SK-N-SH (cell line): ENCODE results near the gene INSYN1. TPM values are rescaled to one million over a fixed set of nuclear protein-coding genes. Genes with fewer than 3 reads are reported as not detected.

Source experiments
- CTCF ChIA-PET: fragments of 300-600, 350-600 bp; formaldehyde crosslinking; extraction: SDS; loops from one replicate; lab custom pipeline; 2021; lab: Yijun Ruan, JAX
- POLR2A ChIA-PET: fragments of 350-600 bp; sonication (Branson Sonifier 250); formaldehyde crosslinking; extraction: SDS; loops from one replicate; lab custom pipeline; 2020; ENCODE audit warnings: antibody characterized with exemption, inconsistent platforms; lab: Yijun Ruan, JAX
- DNase-seq: peaks from one replicate; pipeline ENCODE4 v3.0.0; 2012
- H2AFZ ChIP-seq: fragments of 200-600 bp; sonication (generic); 2 replicates; pipeline ENCODE4 v1.8.1; 2016; ENCODE audit warnings: antibody characterized with exemption, mild to moderate bottlenecking, low read depth
- H3F3A ChIP-seq: fragments of 200-600 bp; sonication (generic); replicated peaks from 2 replicates; pipeline ENCODE3; 2016; ENCODE audit warnings: antibody characterized with exemption, mild to moderate bottlenecking; ENCODE audit not compliant: insufficient read depth
- H3K27ac ChIP-seq, 2 experiments: fragments of 200-500 bp in 1 of 2; fragments of 200-600 bp in 1 of 2; sonication (Bioruptor generic) in 1 of 2; sonication (generic), shearing (Covaris generic) in 1 of 2; 2 replicates each; pipeline versions ENCODE4 v1.5.1 to v1.6.1; 2014 to 2016; ENCODE audit warnings: low read depth in 2 of 2, inconsistent platforms in 1 of 2, low read length in 1 of 2, mild to moderate bottlenecking in 1 of 2, mixed read lengths in 1 of 2
- H3K27me3 ChIP-seq: fragments of 200-600 bp; sonication (generic), shearing (Covaris generic); 2 replicates; pipeline ENCODE4 v1.6.1; 2016; ENCODE audit warnings: mixed run types; ENCODE audit not compliant: insufficient read depth
- H3K36me3 ChIP-seq, 2 experiments: fragments of 200-500 bp in 1 of 2; fragments of 200-600 bp in 1 of 2; sonication (Bioruptor generic) in 1 of 2; sonication (generic) in 1 of 2; replicated peaks in 1 of 2; 2 replicates each; pipeline versions ENCODE3 to v1.5.1; 2014 to 2016; ENCODE audit warnings: low read length in 1 of 2, mild to moderate bottlenecking in 1 of 2; ENCODE audit not compliant: insufficient read depth in 2 of 2, control insufficient read depth in 1 of 2
- H3K4me1 ChIP-seq, 2 experiments: fragments of 200-500 bp in 1 of 2; fragments of 200-600 bp in 1 of 2; sonication (Bioruptor generic) in 1 of 2; sonication (generic), shearing (Covaris generic) in 1 of 2; 2 replicates each; pipeline versions ENCODE4 v1.5.1 to v1.6.1; 2014 to 2016; ENCODE audit warnings: low read depth in 1 of 2, low read length in 1 of 2, mixed run types in 1 of 2; ENCODE audit not compliant: insufficient read depth in 2 of 2, control insufficient read depth in 1 of 2
- H3K4me2 ChIP-seq: fragments of 200-600 bp; sonication (generic), shearing (Covaris generic); 2 replicates; pipeline ENCODE4 v1.6.1; 2017; ENCODE audit warnings: mixed run types
- H3K4me3 ChIP-seq, 2 experiments: fragments of 200-500 bp in 1 of 2; fragments of 200-600 bp in 1 of 2; sonication (Bioruptor generic) in 1 of 2; sonication (generic), shearing (Covaris generic) in 1 of 2; 2 replicates each; pipeline versions ENCODE4 v1.5.1 to v1.8.1; 2014 to 2016; ENCODE audit warnings: low read depth in 2 of 2, inconsistent platforms in 1 of 2, low read length in 1 of 2, mild to moderate bottlenecking in 1 of 2, mixed read lengths in 1 of 2, moderate library complexity in 1 of 2
- H3K79me2 ChIP-seq: fragments of 200-600 bp; sonication (generic); 2 replicates; pipeline ENCODE4 v1.8.1; 2017; ENCODE audit warnings: mild to moderate bottlenecking; ENCODE audit not compliant: insufficient read depth
- H3K9ac ChIP-seq: fragments of 200-600 bp; sonication (generic); 2 replicates; pipeline ENCODE4 v1.6.1; 2017; ENCODE audit warnings: mixed run types
- H3K9me2 ChIP-seq: fragments of 200-600 bp; sonication (generic); 2 replicates; pipeline ENCODE4 v1.6.1; 2017; ENCODE audit warnings: mixed run types
- H3K9me3 ChIP-seq: fragments of 200-600 bp; sonication (generic); 2 replicates; pipeline ENCODE4 v1.6.1; 2017; ENCODE audit warnings: mixed run types, mild to moderate bottlenecking, moderate library complexity
- H4K20me1 ChIP-seq: fragments of 200-600 bp; sonication (generic); 2 replicates; pipeline ENCODE4 v1.6.1; 2017; ENCODE audit warnings: mild to moderate bottlenecking, mixed run types; ENCODE audit not compliant: insufficient read depth
- ELF1 ChIP-seq: IDR thresholded peaks from 2 replicates; pipeline ENCODE4 v1.4.0; 2012
- EZH2phosphoT487 ChIP-seq: fragments of 200-600 bp; sonication (generic); IDR thresholded peaks from 2 replicates; pipeline ENCODE4 v1.6.1; 2017; ENCODE audit warnings: low read depth, mixed run types, mild to moderate bottlenecking, antibody characterized with exemption, moderate library complexity, borderline replicate concordance
- FOSL2 ChIP-seq: IDR thresholded peaks from 2 replicates; pipeline ENCODE4 v1.4.0; 2012; ENCODE audit warnings: low read depth, mild to moderate bottlenecking, moderate library complexity, borderline replicate concordance
- FOXJ3 ChIP-seq: sonication (generic); formaldehyde crosslinking; IDR thresholded peaks from 2 replicates; pipeline ENCODE4 v1.5.1; 2020; ENCODE audit warnings: mild to moderate bottlenecking, missing genetic modification reagents
- GATA2 ChIP-seq: sonication (generic); formaldehyde crosslinking; IDR thresholded peaks from 2 replicates; pipeline ENCODE4 v1.5.0; 2020; ENCODE audit warnings: mild to moderate bottlenecking, missing genetic modification reagents
- IRF3 ChIP-seq: fragments of 150-350 bp; IDR thresholded peaks from 2 replicates; pipeline ENCODE4 v1.6.1; 2016; ENCODE audit warnings: mild to moderate bottlenecking, low read depth, low read length
- JUND ChIP-seq: IDR thresholded peaks from 2 replicates; pipeline ENCODE4 v1.4.0; 2012
- MAX ChIP-seq: IDR thresholded peaks from 2 replicates; pipeline ENCODE4 v1.4.0; 2012; ENCODE audit warnings: low read depth
- MEF2A ChIP-seq: IDR thresholded peaks from 2 replicates; pipeline ENCODE4 v1.4.0; 2012; ENCODE audit warnings: low read depth, borderline replicate concordance
- MXI1 ChIP-seq: IDR thresholded peaks from 2 replicates; pipeline ENCODE4 v1.6.1; 2012; ENCODE audit warnings: mild to moderate bottlenecking, low read depth, low read length, improper control_type of control experiment
- NFIC ChIP-seq: IDR thresholded peaks from 2 replicates; pipeline ENCODE4 v1.4.0; 2012; ENCODE audit warnings: borderline replicate concordance
- NRF1 ChIP-seq: IDR thresholded peaks from 2 replicates; pipeline ENCODE4 v1.6.1; 2012; ENCODE audit warnings: low read depth, mild to moderate bottlenecking, low read length
- PBX3 ChIP-seq: IDR thresholded peaks from 2 replicates; pipeline ENCODE4; 2012
- POLR2AphosphoS5 ChIP-seq: IDR thresholded peaks from 2 replicates; pipeline ENCODE4 v1.6.1; 2012; ENCODE audit warnings: low read depth, low read length
- RAD21 ChIP-seq: IDR thresholded peaks from 2 replicates; pipeline ENCODE4 v1.6.1; 2012; ENCODE audit warnings: mild to moderate bottlenecking, low read length
- RCOR1 ChIP-seq: fragments of 150-350 bp; IDR thresholded peaks from 2 replicates; pipeline ENCODE4 v1.6.1; 2017; ENCODE audit warnings: antibody characterized with exemption, low read length
- SIN3A ChIP-seq: IDR thresholded peaks from 2 replicates; pipeline ENCODE4 v1.6.1; 2012; ENCODE audit warnings: low read depth, mild to moderate bottlenecking, low read length, moderate library complexity, borderline replicate concordance
- TCF12 ChIP-seq: IDR thresholded peaks from 2 replicates; pipeline ENCODE4 v1.4.0; 2012
- TEAD4 ChIP-seq: IDR thresholded peaks from 2 replicates; pipeline ENCODE4 v1.4.0; 2012; ENCODE audit warnings: mild to moderate bottlenecking, borderline replicate concordance; ENCODE audit not compliant: insufficient read depth
- USF1 ChIP-seq: IDR thresholded peaks from 2 replicates; pipeline ENCODE4 v1.4.0; 2012; ENCODE audit warnings: low read depth, borderline replicate concordance
- USF2 ChIP-seq: fragments of 150-350 bp; IDR thresholded peaks from 2 replicates; pipeline ENCODE4 v1.6.1; 2017; ENCODE audit warnings: antibody characterized with exemption, low read length, low read depth, borderline replicate concordance
- YY1 ChIP-seq: IDR thresholded peaks from 2 replicates; pipeline ENCODE4 v1.4.0; 2012; ENCODE audit warnings: low read depth, mild to moderate bottlenecking
- ZBTB33 ChIP-seq: IDR thresholded peaks from 2 replicates; pipeline ENCODE4 v1.4.0; 2012; ENCODE audit warnings: low read depth, borderline replicate concordance
- WGBS: methylation state at CpG from one replicate; pipeline ENCODE4 v1.1.6; 2017; ENCODE audit warnings: low lambda C conversion rate; 5-methylcytosine and 5-hydroxymethylcytosine counted together
- polyA plus RNA-seq, 3 experiments: library from polyadenylated mRNA; depleted of rRNA; stranded (reverse); fragments of >200 nt; gene quantifications; 2 replicates each; pipeline ENCODE4 v1.2.3, GENCODE V29; 2012

INSYN1 gene
- polyA plus RNA-seq, 1 of the 3 experiments (the other 2 are of a cell fraction): 3.7 TPM

GRCh38 chr15:73755481-73755880, 2.3 kb upstream of the INSYN1 start (continued):
- TF ChIP-seq USF2: no peak
- TF ChIP-seq FOXJ3 (CRISPR knock-in tag): no peak
- peak; percentile 1; the same call in 1 of the 2 replicates for TF ChIP-seq RAD21
- TF ChIP-seq MXI1: no peak
- no peak for TF ChIP-seq POLR2AphosphoS5
- TF ChIP-seq SIN3A: no peak
- 0 out of 2 replicates have a peak, but pooled peaks have one; percentile 32 for TF ChIP-seq PBX3
- TF ChIP-seq NRF1: no peak

GRCh38 chr15:73754461-73754860, 1.3 kb upstream of the INSYN1 start:
- H3K27me3 ChIP-seq: peaks cover 3% of the 10 kb centered on the region; the same call in 1 of the 2 replicates
- 89% methylated on average over 8 of the region's 8 CpGs for WGBS

More at GRCh38 chr15:73754461-73754860, 1.3 kb upstream of the INSYN1 start:
- no peaks in the 10 kb centered on the region for H4K20me1 ChIP-seq
- CTCF ChIA-PET: no interaction called here
- DNase-seq: no peak
- peaks cover 0 to 8% of the 10 kb centered on the region in 2 experiments; a peak in 2 of 4 replicates for H3K4me1 ChIP-seq
- no peak for TF ChIP-seq RCOR1
- TF ChIP-seq YY1: no peak
- no peak for TF ChIP-seq FOXJ3 (CRISPR knock-in tag)
- TF ChIP-seq ZBTB33: no peak
- TF ChIP-seq USF2: no peak
- TF ChIP-seq JUND: no peak
- no peak for TF ChIP-seq ELF1
- TF ChIP-seq NRF1: no peak
- TF ChIP-seq EZH2phosphoT487: no peak
- no peak for TF ChIP-seq NFIC
- TF ChIP-seq USF1: no peak
- TF ChIP-seq SIN3A: no peak
- TF ChIP-seq TEAD4: no peak
- TF ChIP-seq MAX: no peak
- TF ChIP-seq MEF2A: no peak
- no peak for TF ChIP-seq FOSL2
- no peak for TF ChIP-seq POLR2AphosphoS5
- no peak for TF ChIP-seq TCF12
- no peak for TF ChIP-seq IRF3
- TF ChIP-seq GATA2: no peak
- no peak overlapping the region for H3K9ac ChIP-seq
- H3K4me2 ChIP-seq: no peak overlapping the region
- no peaks in the 10 kb centered on the region for H3K9me3 ChIP-seq
- no peaks in the 10 kb centered on the region for H3F3A ChIP-seq
- H3K36me3 ChIP-seq: no peaks in the 10 kb centered on the region
- H3K27ac ChIP-seq: no peak overlapping the region
- H3K4me3 ChIP-seq: no peak overlapping the region
- no peak overlapping the region for H2AFZ ChIP-seq
- no peaks in the 10 kb centered on the region for H3K9me2 ChIP-seq
- POLR2A ChIA-PET: no interaction called here
- no peaks in the 10 kb centered on the region for H3K79me2 ChIP-seq
